ENCODE data around the gene METTL27. TPM values are rescaled to one million over a fixed set of nuclear protein-coding genes. Genes with fewer than 3 reads are reported as not detected.
A peak's percentile ranks its signal among the peaks of the same experiment; 100 is the strongest.

The METTL27 gene
- total RNA-seq, 3 donors from 2014 or later, result 1.6 to 4.6 (median 2.4) TPM

DNA sequence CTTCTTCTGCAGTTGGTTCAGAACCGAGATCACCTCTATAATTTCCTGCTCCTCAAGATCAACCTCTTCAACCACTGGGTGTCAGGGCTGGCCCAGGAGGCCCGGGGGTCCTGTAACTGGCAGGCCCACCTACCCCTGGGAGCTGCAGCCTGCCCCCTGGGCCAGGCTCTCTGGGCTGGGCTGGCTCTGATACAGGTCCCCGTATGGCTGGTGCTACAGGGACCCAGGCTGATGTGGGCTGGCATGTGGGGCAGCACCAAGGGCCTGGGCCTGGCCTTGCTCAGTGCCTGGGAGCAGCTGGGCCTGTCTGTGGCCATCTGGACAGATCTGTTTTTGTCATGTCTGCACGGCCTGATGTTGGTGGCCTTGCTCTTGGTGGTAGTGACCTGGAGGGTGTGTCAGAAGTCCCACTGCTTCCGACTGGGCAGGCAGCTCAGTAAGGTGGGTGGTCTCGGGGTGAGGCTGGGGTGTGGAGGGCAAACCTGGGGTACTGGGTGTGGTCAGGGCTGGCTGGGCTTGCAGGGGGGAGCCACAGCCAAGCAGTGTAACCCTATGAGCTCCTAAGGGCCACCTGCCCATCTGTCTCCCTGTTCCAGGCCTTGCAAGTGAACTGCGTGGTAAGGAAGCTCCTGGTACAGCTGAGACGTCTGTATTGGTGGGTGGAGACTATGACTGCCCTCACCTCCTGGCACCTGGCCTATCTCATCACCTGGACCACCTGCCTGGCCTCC is 22.8 kb upstream of the METTL27 start:
- intact Hi-C loops (cut with DNase I, micrococcal nuclease), result loop anchor here in 1 of 2 donors (10.0 kb wide), 1 partner anchor 160 kb away; the partner anchor contains the start of gene ELN
- TF ChIP-seq, protein P1, sequence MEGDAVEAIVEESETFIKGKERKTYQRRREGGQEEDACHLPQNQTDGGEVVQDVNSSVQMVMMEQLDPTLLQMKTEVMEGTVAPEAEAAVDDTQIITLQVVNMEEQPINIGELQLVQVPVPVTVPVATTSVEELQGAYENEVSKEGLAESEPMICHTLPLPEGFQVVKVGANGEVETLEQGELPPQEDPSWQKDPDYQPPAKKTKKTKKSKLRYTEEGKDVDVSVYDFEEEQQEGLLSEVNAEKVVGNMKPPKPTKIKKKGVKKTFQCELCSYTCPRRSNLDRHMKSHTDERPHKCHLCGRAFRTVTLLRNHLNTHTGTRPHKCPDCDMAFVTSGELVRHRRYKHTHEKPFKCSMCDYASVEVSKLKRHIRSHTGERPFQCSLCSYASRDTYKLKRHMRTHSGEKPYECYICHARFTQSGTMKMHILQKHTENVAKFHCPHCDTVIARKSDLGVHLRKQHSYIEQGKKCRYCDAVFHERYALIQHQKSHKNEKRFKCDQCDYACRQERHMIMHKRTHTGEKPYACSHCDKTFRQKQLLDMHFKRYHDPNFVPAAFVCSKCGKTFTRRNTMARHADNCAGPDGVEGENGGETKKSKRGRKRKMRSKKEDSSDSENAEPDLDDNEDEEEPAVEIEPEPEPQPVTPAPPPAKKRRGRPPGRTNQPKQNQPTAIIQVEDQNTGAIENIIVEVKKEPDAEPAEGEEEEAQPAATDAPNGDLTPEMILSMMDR (IDR thresholded peaks at IDR 0.05), result no peak
- ATAC-seq, result no peak

DNA sequence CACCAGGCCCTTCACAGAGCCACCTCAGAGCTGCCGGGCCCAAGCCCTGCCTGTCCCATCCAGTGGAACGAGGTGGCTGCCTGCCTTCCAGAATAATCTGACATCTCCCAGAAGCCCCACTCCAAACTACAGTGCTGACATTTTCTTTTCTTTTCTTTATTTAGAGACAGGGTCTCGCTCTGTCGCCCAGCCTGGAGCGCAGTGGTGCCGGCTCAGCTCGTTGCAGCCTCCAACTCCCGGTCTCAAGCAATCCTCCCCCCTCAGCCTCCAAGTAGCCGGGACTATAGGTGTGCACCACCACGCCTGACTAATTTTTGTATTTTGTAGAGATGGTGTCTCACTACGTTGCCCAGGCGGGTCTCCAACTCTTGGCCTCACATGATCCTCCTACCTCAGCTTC is 19.0 kb upstream of the METTL27 start:
- no peak for ATAC-seq
- TF ChIP-seq, protein P1 (IDR thresholded peaks at IDR 0.05), result no peak
- no peaks in the 10 kb centered on the region for H3K4me1 ChIP-seq (ENCODE audit: low read depth)
- intact Hi-C loops (cut with DNase I, micrococcal nuclease), result loop anchor here in 1 of 2 donors (10.0 kb wide), 1 partner anchor 163 kb away; the partner anchor contains the start of gene ELN
- no peak overlapping the region for H3K4me3 ChIP-seq
- no peaks in the 10 kb centered on the region for H3K36me3 ChIP-seq (ENCODE audit: low read depth)
- peak in 1 of 3 donors; percentile 30 for DNase-seq
- no peaks in the 10 kb centered on the region for H3K9me3 ChIP-seq

More for the DNA sequence above, 22.8 kb upstream of the METTL27 start:
- Histone ChIP-seq H3K4me3 (no peak overlapping the region), H3K36me3 (ENCODE audit: low read depth) (no peaks in the 10 kb centered on the region), H3K4me1 (ENCODE audit: low read depth) (peaks cover 4% of the 10 kb centered on the region), H3K9me3 (no peaks in the 10 kb centered on the region)
- no peak for DNase-seq

DNA sequence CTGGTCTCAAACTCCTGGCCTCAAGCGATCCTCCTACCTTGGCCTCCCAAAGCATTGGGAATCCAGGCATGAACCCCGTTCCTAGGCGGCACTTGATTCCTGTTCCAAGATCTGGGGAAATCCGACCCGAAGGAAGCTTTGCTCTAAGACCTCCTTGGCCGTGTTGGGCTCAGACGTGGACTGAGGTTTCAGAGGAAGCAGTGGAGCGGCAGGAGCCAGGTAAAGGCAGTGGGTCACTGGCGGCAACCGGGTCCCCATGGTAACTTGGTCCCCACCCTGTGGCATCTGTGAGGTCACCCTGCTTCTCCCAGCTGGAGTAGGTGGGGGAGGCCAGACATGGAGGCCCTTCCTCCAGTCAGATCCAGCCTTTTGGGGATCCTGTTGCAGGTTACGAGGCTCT is 18.5 kb upstream of the METTL27 start, which contains the start of gene TMEM270:
TSS of gene TMEM270 (plus strand) at position 301 of the 400 bp plus-strand sequence. CDS start at position 337, 36 bp downstream.
- TF ChIP-seq, protein P1 (IDR thresholded peaks at IDR 0.05), result no peak
- ATAC-seq, result no peak
- intact Hi-C loops (cut with DNase I, micrococcal nuclease), result loop anchor here in 1 of 2 donors (10.0 kb wide), 1 partner anchor 164 kb away; the partner anchor contains the start of gene ELN
- H3K4me1 ChIP-seq (ENCODE audit: low read depth), result no peaks in the 10 kb centered on the region
- DNase-seq, result peak in 1 of 3 donors; percentile 10
- no peak within 1 kb of the TSS for H3K4me3 ChIP-seq
- H3K36me3 ChIP-seq (ENCODE audit: low read depth), result no peaks in the 10 kb centered on the region
- H3K9me3 ChIP-seq, result no peaks in the 10 kb centered on the region

DNA sequence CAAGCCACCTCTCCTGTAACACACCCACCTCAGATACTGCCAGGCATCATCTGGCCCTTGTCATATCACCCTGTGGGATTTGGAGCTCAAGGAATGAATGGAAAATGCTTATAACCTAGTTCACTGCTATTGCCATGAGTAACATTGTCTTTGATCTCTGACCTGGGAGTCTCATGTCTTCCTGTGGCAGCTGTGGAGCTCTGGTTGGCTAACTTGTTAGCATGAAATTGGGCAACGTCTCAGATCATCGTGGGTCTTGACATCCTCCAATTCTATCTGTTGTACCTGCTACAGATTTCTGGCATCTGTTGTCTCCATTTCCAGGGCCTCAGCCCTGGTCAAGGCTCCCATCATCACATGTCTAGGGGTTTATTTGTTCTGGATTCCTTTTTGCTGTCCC is 16.5 kb upstream of the METTL27 start:
- H3K36me3 ChIP-seq (ENCODE audit: low read depth), result no peaks in the 10 kb centered on the region
- intact Hi-C loops (cut with DNase I, micrococcal nuclease), result no loop called here
- no peaks in the 10 kb centered on the region for H3K4me1 ChIP-seq (ENCODE audit: low read depth)
- TF ChIP-seq, protein P1 (IDR thresholded peaks at IDR 0.05), result no peak
- no peak overlapping the region for H3K4me3 ChIP-seq
- no peak for ATAC-seq
- no peak for DNase-seq
- H3K9me3 ChIP-seq, result no peaks in the 10 kb centered on the region

DNA sequence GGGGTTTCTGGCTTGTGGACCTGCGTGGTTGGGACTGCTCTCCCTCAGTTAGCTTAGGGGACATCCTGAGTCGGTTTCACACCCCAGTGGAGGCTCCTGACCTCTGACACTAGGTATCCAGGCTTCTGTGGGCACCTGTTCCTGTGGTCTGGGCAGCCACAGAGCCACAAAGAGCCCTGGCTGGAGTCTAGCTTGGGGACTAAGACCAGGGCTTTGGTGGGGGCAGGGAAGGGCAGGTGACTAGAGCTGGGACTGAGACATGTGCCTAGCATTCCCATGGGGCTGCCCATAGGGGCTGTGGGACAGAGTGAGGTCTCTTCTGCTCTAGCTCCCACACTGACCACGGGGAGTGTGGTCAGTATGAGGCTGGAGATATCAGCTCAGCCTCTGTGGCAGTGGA is 14.6 kb upstream of the METTL27 start:
- no peaks in the 10 kb centered on the region for H3K4me1 ChIP-seq (ENCODE audit: low read depth)
- H3K36me3 ChIP-seq (ENCODE audit: low read depth), result no peaks in the 10 kb centered on the region
- DNase-seq, result peak in 1 of 3 donors; percentile 27
- no peaks in the 10 kb centered on the region for H3K9me3 ChIP-seq
- no peak overlapping the region for H3K4me3 ChIP-seq
- no peak for ATAC-seq
- TF ChIP-seq, protein P1 (IDR thresholded peaks at IDR 0.05), result no peak
- intact Hi-C loops (cut with DNase I, micrococcal nuclease), result no loop called here
